Activated T-helper 9 cell treated with anti-CD3 and anti-CD28 coated beads, Interleukin-2, amount 50 U/mL, for 16 hours (primary cell): ENCODE results near the gene ZNRF2.

ENCODE experiments used
- DNase-seq: peaks from one replicate; pipeline ENCODE4 v3.0.0-alpha.2; 2020; ENCODE audit warnings: low read depth

Gene ZNRF2

GRCh38 chr7:30322271-30323005, 38.0 kb downstream of the ZNRF2 start:
- no peak for DNase-seq

GRCh38 chr7:30323006-30323355, 38.6 kb downstream of the ZNRF2 start:
- DNase-seq = no peak

- DNase-seq = no peak
Measured at GRCh38 chr7:30327813-30328212, 43.4 kb downstream of the ZNRF2 start.

- no peak for DNase-seq
Measured at GRCh38 chr7:30328381-30328780, 44.0 kb downstream of the ZNRF2 start.

- DNase-seq = no peak
Measured at GRCh38 chr7:30329716-30330115, 45.3 kb downstream of the ZNRF2 start.

GRCh38 chr7:30330134-30331111, 46.0 kb downstream of the ZNRF2 start:
- DNase-seq = no peak

- DNase-seq = no peak
Measured at GRCh38 chr7:30331338-30331737, 46.9 kb downstream of the ZNRF2 start.

- DNase-seq = no peak
Measured at GRCh38 chr7:30332549-30332948, 48.2 kb downstream of the ZNRF2 start.

GRCh38 chr7:30335763-30336487, 51.5 kb downstream of the ZNRF2 start:
- no peak for DNase-seq

- DNase-seq = no peak
Measured at GRCh38 chr7:30344513-30344912, 60.1 kb downstream of the ZNRF2 start.

GRCh38 chr7:30347226-30348082, 63.1 kb downstream of the ZNRF2 start:
- DNase-seq = no peak

GRCh38 chr7:30348083-30348560, 63.7 kb downstream of the ZNRF2 start:
- peak; percentile 12 for DNase-seq

- DNase-seq = no peak
Measured at GRCh38 chr7:30349170-30349569, 64.8 kb downstream of the ZNRF2 start.

GRCh38 chr7:30349816-30350215, 65.4 kb downstream of the ZNRF2 start:
- no peak for DNase-seq

- DNase-seq = no peak
Measured at GRCh38 chr7:30351286-30351685, 66.9 kb downstream of the ZNRF2 start.

- no peak for DNase-seq
Measured at GRCh38 chr7:30351724-30352123, 67.3 kb downstream of the ZNRF2 start.

- DNase-seq = no peak
Measured at GRCh38 chr7:30352169-30352568, 67.8 kb downstream of the ZNRF2 start.

- DNase-seq = no peak
Measured at GRCh38 chr7:30353532-30353931, 69.1 kb downstream of the ZNRF2 start.

- no peak for DNase-seq
Measured at GRCh38 chr7:30353932-30354607, 69.7 kb downstream of the ZNRF2 start.

- no peak for DNase-seq
Measured at GRCh38 chr7:30354791-30355190, 70.4 kb downstream of the ZNRF2 start.

- no peak for DNase-seq
Measured at GRCh38 chr7:30359957-30360356, 75.6 kb downstream of the ZNRF2 start.
